IMR-90 (cell line): ENCODE results near the gene STARD4. TPM values are rescaled to one million over a fixed set of nuclear protein-coding genes. Genes with fewer than 3 reads are reported as not detected.

ENCODE experiments used
- ATAC-seq: fragments of 200-7000 bp; cut with Tn5 transposase; 2 replicates; pipeline ENCODE4 v1.9.1; 2020; ENCODE audit warnings: low read depth, mild to moderate bottlenecking, moderate library complexity
- BruUV-seq: library from RNA; stranded (reverse); fragments of 400-500 nt; replicated peaks from 2 replicates; lab custom pipeline; 2021; lab: Mats Ljungman, UMichigan
- CTCF ChIA-PET: fragments of 300-600 bp; formaldehyde crosslinking; extraction: SDS; loops from one replicate; lab custom pipeline; 2021; ENCODE audit warnings: antibody characterized with exemption; lab: Yijun Ruan, JAX
- POLR2A ChIA-PET: fragments of 300-600 bp; sonication (Branson Sonifier 250); formaldehyde crosslinking; loops from one replicate; lab custom pipeline; 2022; ENCODE audit warnings: antibody characterized with exemption; ENCODE audit not compliant: unreplicated experiment; lab: Charles Lee
- DNase-seq: peaks from one replicate; pipeline ENCODE4 v3.0.0; 2013
- H2AFZ ChIP-seq: replicated peaks from 2 replicates; pipeline ENCODE3; 2013; ENCODE audit warnings: low read length, mild to moderate bottlenecking; ENCODE audit not compliant: poor library complexity
- H2AK5ac ChIP-seq: 2 replicates; pipeline ENCODE4 v1.6.1; 2013; ENCODE audit warnings: low read depth, low read length, inconsistent platforms
- H2AK9ac ChIP-seq: replicated peaks from 2 replicates; pipeline ENCODE3; 2013; ENCODE audit warnings: mild to moderate bottlenecking, low read depth, low read length, moderate library complexity; ENCODE audit not compliant: poor library complexity
- H2BK120ac ChIP-seq: 2 replicates; pipeline ENCODE4 v1.6.1; 2013; ENCODE audit warnings: low read depth, low read length, inconsistent platforms
- H2BK15ac ChIP-seq: 3 replicates; pipeline ENCODE4 v1.6.1; 2013; ENCODE audit warnings: low read depth, low read length, inconsistent platforms
- H2BK20ac ChIP-seq: 2 replicates; pipeline ENCODE4 v1.6.1; 2013; ENCODE audit warnings: low read depth, mild to moderate bottlenecking, inconsistent platforms, low read length, moderate library complexity
- H2BK5ac ChIP-seq: 2 replicates; pipeline ENCODE4 v1.6.1; 2013; ENCODE audit warnings: mild to moderate bottlenecking, low read depth, low read length, inconsistent platforms; ENCODE audit not compliant: poor library complexity, severe bottlenecking
- H3K14ac ChIP-seq: replicated peaks from 2 replicates; pipeline ENCODE4 v1.6.1; 2013; ENCODE audit warnings: low read depth, low read length, inconsistent platforms
- H3K18ac ChIP-seq: 2 replicates; pipeline ENCODE4 v1.6.1; 2013; ENCODE audit warnings: low read depth, low read length, control low read depth
- H3K23ac ChIP-seq: 2 replicates; pipeline ENCODE4 v1.6.1; 2013; ENCODE audit warnings: low read depth, low read length, inconsistent platforms
- H3K27ac ChIP-seq: 2 replicates; pipeline ENCODE4 v1.5.1; 2013; ENCODE audit warnings: mild to moderate bottlenecking, control low read depth, low read length; ENCODE audit not compliant: insufficient read depth
- H3K27me3 ChIP-seq: 2 replicates; pipeline ENCODE4 v1.6.1; 2013; ENCODE audit warnings: low read length; ENCODE audit not compliant: control insufficient read depth, insufficient read depth
- H3K36me3 ChIP-seq: 2 replicates; pipeline ENCODE4 v1.6.1; 2013; ENCODE audit warnings: low read length, mixed read lengths; ENCODE audit not compliant: control insufficient read depth, insufficient read depth
- H3K4ac ChIP-seq: 2 replicates; pipeline ENCODE4 v1.6.1; 2013; ENCODE audit warnings: low read depth, low read length, inconsistent platforms
- H3K4me1 ChIP-seq: 2 replicates; pipeline ENCODE4 v1.6.1; 2013; ENCODE audit warnings: low read length, mixed read lengths; ENCODE audit not compliant: control insufficient read depth, insufficient read depth
- H3K4me2 ChIP-seq: 2 replicates; pipeline ENCODE4 v1.6.1; 2013; ENCODE audit warnings: low read depth, mild to moderate bottlenecking, control low read depth, low read length, moderate library complexity
- H3K4me3 ChIP-seq: 2 replicates; pipeline ENCODE4 v1.5.1; 2013; ENCODE audit warnings: low read depth, mild to moderate bottlenecking, control low read depth, low read length, moderate library complexity; ENCODE audit not compliant: insufficient read depth
- H3K56ac ChIP-seq: 2 replicates; pipeline ENCODE4 v1.6.1; 2013; ENCODE audit warnings: low read length, inconsistent platforms; ENCODE audit not compliant: insufficient read depth; ENCODE audit errors: extremely low read depth
- H3K79me1 ChIP-seq, 2 experiments: 2 replicates each; pipeline ENCODE4 v1.6.1; 2013; ENCODE audit warnings: low read length in 2 of 2, inconsistent platforms in 1 of 2, low read depth in 1 of 2
- H3K9ac ChIP-seq: 2 replicates; pipeline ENCODE4 v1.6.1; 2013; ENCODE audit warnings: low read depth, low read length, control low read depth
- H3K9me1 ChIP-seq: 2 replicates; pipeline ENCODE4 v1.6.1; 2013; ENCODE audit warnings: low read length, inconsistent platforms; ENCODE audit not compliant: insufficient read depth
- H3K9me3 ChIP-seq: 2 replicates; pipeline ENCODE4 v1.6.1; 2013; ENCODE audit warnings: low read length; ENCODE audit not compliant: control insufficient read depth, insufficient read depth
- H4K20me1 ChIP-seq: 2 replicates; pipeline ENCODE4 v1.6.1; 2013; ENCODE audit warnings: low read length, inconsistent platforms; ENCODE audit not compliant: insufficient read depth
- H4K5ac ChIP-seq: 2 replicates; pipeline ENCODE4 v1.6.1; 2013; ENCODE audit warnings: mild to moderate bottlenecking, low read depth, low read length, control low read depth
- H4K8ac ChIP-seq, 2 experiments: 2 replicates each; pipeline ENCODE4 v1.6.1; 2013; ENCODE audit warnings: low read depth in 2 of 2, low read length in 2 of 2, control low read depth in 1 of 2, inconsistent platforms in 1 of 2
- H4K91ac ChIP-seq: 2 replicates; pipeline ENCODE4 v1.6.1; 2013; ENCODE audit warnings: low read depth, low read length, inconsistent platforms; ENCODE audit not compliant: insufficient read depth
- BHLHE40 ChIP-seq: fragments of 150-350 bp; IDR thresholded peaks from 2 replicates; pipeline ENCODE4 v1.6.1; 2016; ENCODE audit warnings: mild to moderate bottlenecking, low read depth, low read length
- CEBPB ChIP-seq: IDR thresholded peaks from 2 replicates; pipeline ENCODE4 v1.6.1; 2012; ENCODE audit warnings: low read depth, low read length, improper control_type of control experiment
- CHD1 ChIP-seq: IDR thresholded peaks from 2 replicates; pipeline ENCODE4 v1.6.1; 2012; ENCODE audit warnings: low read depth, low read length, improper control_type of control experiment
- CTCF ChIP-seq: conservative IDR thresholded peaks from 2 replicates; pipeline ENCODE4 v1.5.1; 2012; ENCODE audit warnings: mild to moderate bottlenecking, low read depth, low read length, improper control_type of control experiment
- FOS ChIP-seq: fragments of 150-350 bp; IDR thresholded peaks from 2 replicates; pipeline ENCODE4 v1.6.1; 2016; ENCODE audit warnings: low read depth, low read length
- MAFK ChIP-seq: IDR thresholded peaks from 2 replicates; pipeline ENCODE4 v1.6.1; 2012; ENCODE audit warnings: low read depth, low read length, improper control_type of control experiment
- MAZ ChIP-seq: IDR thresholded peaks from 2 replicates; pipeline ENCODE4 v1.6.1; 2012; ENCODE audit warnings: low read depth, mild to moderate bottlenecking, low read length, improper control_type of control experiment, moderate library complexity, borderline replicate concordance
- MXI1 ChIP-seq: IDR thresholded peaks from 2 replicates; pipeline ENCODE4 v1.6.1; 2012; ENCODE audit warnings: low read depth, mild to moderate bottlenecking, low read length, moderate library complexity, borderline replicate concordance
- NFE2L2 ChIP-seq: fragments of 150-350 bp; IDR thresholded peaks from 2 replicates; pipeline ENCODE4 v1.6.1; 2016; ENCODE audit warnings: low read depth, mild to moderate bottlenecking, low read length
- POLR2A ChIP-seq: IDR thresholded peaks from 2 replicates; pipeline ENCODE4 v1.6.1; 2012; ENCODE audit warnings: mild to moderate bottlenecking, low read depth, low read length
- RAD21 ChIP-seq: IDR thresholded peaks from 2 replicates; pipeline ENCODE4 v1.6.1; 2012; ENCODE audit warnings: low read length, improper control_type of control experiment
- RCOR1 ChIP-seq: IDR thresholded peaks from 2 replicates; pipeline ENCODE4 v1.6.1; 2012; ENCODE audit warnings: mild to moderate bottlenecking, low read length, improper control_type of control experiment; ENCODE audit not compliant: insufficient replicate concordance
- RFX5 ChIP-seq: IDR thresholded peaks from 2 replicates; pipeline ENCODE4 v1.8.0; 2012; ENCODE audit warnings: low read depth, mild to moderate bottlenecking, low read length, moderate library complexity
- SMC3 ChIP-seq: fragments of 150-350 bp; IDR thresholded peaks from 2 replicates; pipeline ENCODE4 v1.6.1; 2016; ENCODE audit warnings: low read depth, mild to moderate bottlenecking, antibody characterized with exemption, low read length, moderate library complexity
- USF2 ChIP-seq: fragments of 150-350 bp; IDR thresholded peaks from 2 replicates; pipeline ENCODE4 v1.6.1; 2017; ENCODE audit warnings: mild to moderate bottlenecking, antibody characterized with exemption, low read length, low read depth
- WGBS, 2 experiments: methylation state at CpG; one replicate each; pipeline versions ENCODE4 v1.1.5 to v1.1.7; 2013; ENCODE audit warnings: missing lambda C conversion rate in 2 of 2; ENCODE audit not compliant: insufficient read length in 1 of 2; ENCODE audit errors: extremely low coverage in 2 of 2; 5-methylcytosine and 5-hydroxymethylcytosine counted together
- dilution Hi-C: fragments of 300-500 bp; cut with HindIII; formaldehyde crosslinking; loops from one replicate; pipeline ENCODE4 v1.14.3; 2018; ENCODE audit warnings: low sequenced_read_pairs; ENCODE audit not compliant: unreplicated experiment
- in situ Hi-C: fragments of 300-500 bp; cut with MboI; formaldehyde crosslinking; loops from 3 replicates; pipeline ENCODE4 v1.14.3; 2019; ENCODE audit warnings: low sequenced_read_pairs, inconsistent platforms, mixed read lengths
- intact Hi-C: fragments of 100-400 bp; cut with micrococcal nuclease; formaldehyde crosslinking; loops from 2 replicates; pipeline ENCODE4 v1.10.0; 2022
- polyA plus RNA-seq, 3 experiments: library from polyadenylated mRNA; depleted of rRNA; stranded (reverse); fragments of >200 nt; gene quantifications; 2 replicates each; pipeline ENCODE4 v1.2.3, GENCODE V29; 2012; ENCODE audit warnings: low replicate concordance in 1 of 3
- total RNA-seq: library from RNA; depleted of rRNA; stranded (reverse); fragments of >200 nt; gene quantifications from 2 replicates; pipeline ENCODE4 v1.2.3, GENCODE V29; 2012
- TF ChIP-seq, protein P1 (sequence below): fragments of 150-350 bp; IDR thresholded peaks from 2 replicates; pipeline ENCODE4 v1.6.1; 2016; ENCODE audit warnings: low read depth, mild to moderate bottlenecking, low read length, moderate library complexity, borderline replicate concordance

The STARD4 gene
- total and polyA plus RNA-seq, 2 of the 4 experiments (the other 2 are of a cell fraction) = 21.5 to 30.3 TPM

DNA sequence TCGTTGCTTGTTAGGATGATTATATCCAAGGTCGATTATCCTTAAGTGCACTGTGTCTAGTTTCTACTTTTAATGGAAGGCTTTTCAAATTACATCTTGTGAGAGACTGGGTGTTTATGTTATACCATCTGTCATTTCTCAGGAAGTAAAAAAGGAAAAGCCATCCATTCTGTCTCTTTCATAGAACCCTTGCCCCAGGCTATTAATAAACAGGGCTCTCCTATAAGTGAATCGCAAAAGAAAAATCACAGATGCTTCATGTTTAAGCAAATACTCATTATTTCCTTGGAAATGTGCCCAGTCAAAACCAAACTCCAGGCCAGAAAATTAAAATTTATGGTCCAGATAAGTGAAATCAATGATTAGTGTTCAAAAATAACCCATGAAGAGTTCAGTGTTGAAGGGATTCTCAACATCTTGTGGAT lies 58.1 kb downstream of the STARD4 start:
- Histone ChIP-seq H3K4me2 (peak overlapping the region; percentile 55; the same call in 1 of the 2 replicates), H3K4ac (no peak overlapping the region), H2BK20ac (no peak overlapping the region), H3K9me1 (no peaks in the 10 kb centered on the region; the same call in 1 of the 2 replicates), H3K36me3 (no peaks in the 10 kb centered on the region), H4K8ac (no peak overlapping the region), H3K4me1 (no peaks in the 10 kb centered on the region), H2BK15ac (no peak overlapping the region), H4K5ac (no peak overlapping the region), H3K23ac (no peak overlapping the region), H2BK5ac (no peak overlapping the region), H2AK5ac (no peak overlapping the region), H4K91ac (no peak overlapping the region), H4K20me1 (no peaks in the 10 kb centered on the region), H3K27me3 (no peaks in the 10 kb centered on the region), H3K14ac (no peak overlapping the region), H3K9me3 (no peaks in the 10 kb centered on the region), H2BK120ac (no peak overlapping the region), H2AFZ (no peak overlapping the region), H3K18ac (no peak overlapping the region), H3K9ac (no peak overlapping the region), H3K79me1 (no peaks in the 10 kb centered on the region), H3K56ac (no peak overlapping the region), H3K27ac (no peak overlapping the region), H3K4me3 (no peak overlapping the region), H2AK9ac (no peak overlapping the region)
- no TSS peak for BruUV-seq
- ATAC-seq (peak; percentile 42), DNase-seq (peak; percentile 55)
- intact Hi-C loops (no loop called here), in situ Hi-C loops (loop anchor here (25.0 kb wide), 1 partner anchor 692 kb away; no protein-coding TSS in a partner anchor), dilution Hi-C loops (no loop called here)
- CTCF ChIA-PET = no interaction called here
- TF ChIP-seq NFE2L2 (no peak), CHD1 (no peak), RFX5 (no peak), RCOR1 (no peak), MAZ (no peak), POLR2A (no peak), RAD21 (no peak), MAFK (no peak), FOS (no peak), CEBPB (no peak), CTCF (no peak), MXI1 (no peak), SMC3 (no peak), USF2 (no peak), BHLHE40 (no peak)
- TF ChIP-seq, protein P1, sequence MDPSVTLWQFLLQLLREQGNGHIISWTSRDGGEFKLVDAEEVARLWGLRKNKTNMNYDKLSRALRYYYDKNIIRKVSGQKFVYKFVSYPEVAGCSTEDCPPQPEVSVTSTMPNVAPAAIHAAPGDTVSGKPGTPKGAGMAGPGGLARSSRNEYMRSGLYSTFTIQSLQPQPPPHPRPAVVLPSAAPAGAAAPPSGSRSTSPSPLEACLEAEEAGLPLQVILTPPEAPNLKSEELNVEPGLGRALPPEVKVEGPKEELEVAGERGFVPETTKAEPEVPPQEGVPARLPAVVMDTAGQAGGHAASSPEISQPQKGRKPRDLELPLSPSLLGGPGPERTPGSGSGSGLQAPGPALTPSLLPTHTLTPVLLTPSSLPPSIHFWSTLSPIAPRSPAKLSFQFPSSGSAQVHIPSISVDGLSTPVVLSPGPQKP = no peak
- WGBS, 2 experiments = no CpG with 5 or more reads among the region's 3 CpGs
- POLR2A ChIA-PET = interaction anchor here (0.5 kb wide), 1 partner anchor 281 kb away, joined by 3 read pairs; no protein-coding TSS in a partner anchor
